GM12878 (cell line): Measurements from ENCODE around the gene SLC1A2. TPM values are rescaled to one million over a fixed set of nuclear protein-coding genes. Genes with fewer than 3 reads are reported as not detected.

Experiments
- ATAC-seq: fragments of 200-7000 bp; cut with Tn5 transposase; 3 replicates; pipeline ENCODE4 v1.9.1; 2020; ENCODE audit warnings: mild to moderate bottlenecking, moderate library complexity
- BruUV-seq: library from RNA; stranded (reverse); fragments of 400-500 nt; replicated peaks from 2 replicates; lab custom pipeline; 2021; lab: Mats Ljungman, UMichigan
- CTCF ChIA-PET: fragments of 300-600 bp; sonication (Branson Sonifier 250); formaldehyde crosslinking; extraction: SDS; loops from one replicate; lab custom pipeline; 2021; ENCODE audit warnings: inconsistent platforms; lab: Yijun Ruan, JAX
- POLR2A ChIA-PET: fragments of 350-600 bp; formaldehyde crosslinking; extraction: SDS; loops from one replicate; lab custom pipeline; 2021; ENCODE audit warnings: inconsistent platforms; lab: Charles Lee
- RAD21 ChIA-PET: fragments of 300-600 bp; sonication (Branson Sonifier 250); formaldehyde crosslinking; loops from one replicate; lab custom pipeline; 2023; ENCODE audit warnings: antibody characterized with exemption; ENCODE audit not compliant: unreplicated experiment; lab: Charles Lee
- SMC1A ChIA-PET: fragments of 300-600 bp; sonication (Branson Sonifier 250); formaldehyde crosslinking; loops from one replicate; lab custom pipeline; 2023; ENCODE audit not compliant: unreplicated experiment, uncharacterized antibody; lab: Charles Lee
- DNase-seq: peaks from one replicate; pipeline ENCODE4 v3.0.0-alpha.2; 2011; ENCODE audit warnings: low read depth, low spot score
- FAIRE-seq: peaks from 3 replicates; lab custom pipeline; 2011; peaks lifted over from hg19 to GRCh38; lab: Jason Lieb, UNC
- H2AFZ ChIP-seq: 2 replicates; pipeline ENCODE4 v1.6.0; 2011; ENCODE audit warnings: low read depth, low read length, control low read depth; ENCODE audit not compliant: control insufficient read depth
- H3K27ac ChIP-seq: 2 replicates; pipeline ENCODE4 v1.5.1; 2011; ENCODE audit warnings: control low read depth; ENCODE audit not compliant: control insufficient read depth, insufficient read depth
- H3K27me3 ChIP-seq, 2 experiments: replicated peaks in 1 of 2; 2 replicates each; pipeline versions ENCODE4 v1.6.0 to v1.6.1; 2011; ENCODE audit warnings: low read length in 1 of 2; ENCODE audit not compliant: control insufficient read depth in 2 of 2, insufficient read depth in 2 of 2
- H3K36me3 ChIP-seq, 2 experiments: 2 replicates each; pipeline ENCODE4 v1.5.1; 2011; ENCODE audit warnings: low read length in 1 of 2; ENCODE audit not compliant: control insufficient read depth in 2 of 2, insufficient read depth in 2 of 2
- H3K4me1 ChIP-seq: 2 replicates; pipeline ENCODE4 v1.6.1; 2011; ENCODE audit warnings: mild to moderate bottlenecking, low read length, moderate library complexity, mixed read lengths; ENCODE audit not compliant: control insufficient read depth, insufficient read depth
- H3K4me2 ChIP-seq: 2 replicates; pipeline ENCODE4 v1.6.0; 2011; ENCODE audit warnings: control low read depth; ENCODE audit not compliant: control insufficient read depth, insufficient read depth
- H3K4me3 ChIP-seq: fragments of 200-600 bp; sonication (generic); 2 replicates; pipeline ENCODE4 v1.5.1; 2016
- H3K79me2 ChIP-seq: 2 replicates; pipeline ENCODE4 v1.6.0; 2011; ENCODE audit warnings: low read length; ENCODE audit not compliant: control insufficient read depth, insufficient read depth
- H3K9ac ChIP-seq: 2 replicates; pipeline ENCODE4 v1.8.0; 2011; ENCODE audit warnings: low read length, control low read depth, mixed read lengths; ENCODE audit not compliant: control insufficient read depth, insufficient read depth
- H3K9me3 ChIP-seq: replicated peaks from 3 replicates; pipeline ENCODE4 v1.5.1; 2011; ENCODE audit warnings: mild to moderate bottlenecking, low read length; ENCODE audit not compliant: control insufficient read depth, insufficient read depth
- H4K20me1 ChIP-seq: 2 replicates; pipeline ENCODE4 v1.6.0; 2011; ENCODE audit not compliant: control insufficient read depth, insufficient read depth
- EED ChIP-seq: sonication (generic); IDR thresholded peaks from 2 replicates; pipeline ENCODE4 v1.6.1; 2016; ENCODE audit warnings: antibody characterized with exemption, low read depth
- EP300 ChIP-seq, 2 experiments: fragments of 150-350 bp in 1 of 2; IDR thresholded peaks; 2 replicates each; pipeline ENCODE4 v1.6.1; 2011 to 2012; ENCODE audit warnings: low read depth in 2 of 2, low read length in 2 of 2, borderline replicate concordance in 1 of 2, improper control_type of control experiment in 1 of 2, inconsistent platforms in 1 of 2; ENCODE audit not compliant: control insufficient read depth in 1 of 2
- JUND ChIP-seq: IDR thresholded peaks from 2 replicates; pipeline ENCODE4 v1.6.1; 2012; ENCODE audit warnings: low read depth, mild to moderate bottlenecking, low read length, improper control_type of control experiment, moderate library complexity
- KLF5 ChIP-seq: fragments of 450-650 bp; IDR thresholded peaks from 2 replicates; pipeline ENCODE4 v1.6.1; 2014; ENCODE audit warnings: mild to moderate bottlenecking; ENCODE audit not compliant: partially characterized antibody
- LARP7 ChIP-seq: fragments of 450-650 bp; IDR thresholded peaks from 2 replicates; pipeline ENCODE4 v1.6.1; 2017; ENCODE audit warnings: mild to moderate bottlenecking
- MEF2A ChIP-seq: IDR thresholded peaks from 2 replicates; pipeline ENCODE4 v1.6.1; 2011; ENCODE audit warnings: low read depth, mild to moderate bottlenecking, low read length, moderate library complexity; ENCODE audit not compliant: insufficient read depth
- MTA2 ChIP-seq: fragments of 450-650 bp; IDR thresholded peaks from 2 replicates; pipeline ENCODE4 v1.6.1; 2016; ENCODE audit warnings: low read depth, mild to moderate bottlenecking, moderate library complexity
- NBN ChIP-seq: fragments of 450-650 bp; IDR thresholded peaks from 2 replicates; pipeline ENCODE4 v1.6.1; 2016
- NFIC ChIP-seq: IDR thresholded peaks from 2 replicates; pipeline ENCODE4 v1.6.1; 2012; ENCODE audit warnings: low read depth, mild to moderate bottlenecking, inconsistent platforms, low read length, moderate library complexity
- POLR2AphosphoS5 ChIP-seq: IDR thresholded peaks from 2 replicates; pipeline ENCODE4 v1.6.1; 2011; ENCODE audit warnings: mild to moderate bottlenecking, low read length, inconsistent platforms
- REST ChIP-seq: IDR thresholded peaks from 2 replicates; pipeline ENCODE4 v1.6.1; 2012; ENCODE audit warnings: mild to moderate bottlenecking, low read depth, low read length
- WRNIP1 ChIP-seq: IDR thresholded peaks from 2 replicates; pipeline ENCODE4 v1.6.1; 2011; ENCODE audit warnings: low read depth, low read length, improper control_type of control experiment, borderline replicate concordance
- ZNF217 ChIP-seq: fragments of 450-650 bp; IDR thresholded peaks from 2 replicates; pipeline ENCODE4 v1.6.1; 2017; ENCODE audit warnings: antibody characterized with exemption, mild to moderate bottlenecking
- WGBS: methylation state at CpG from one replicate; pipeline ENCODE4 v1.1.6; 2016; ENCODE audit warnings: low lambda C conversion rate; ENCODE audit not compliant: insufficient replicate concordance, insufficient coverage; ENCODE audit errors: missing lambda C conversion rate; 5-methylcytosine and 5-hydroxymethylcytosine counted together
- in situ Hi-C: fragments of 300-500 bp; cut with MboI; formaldehyde crosslinking; loops from 9 replicates; pipeline ENCODE4 v1.14.3; 2018; ENCODE audit warnings: mixed read lengths
- intact Hi-C: fragments of 100-400 bp; cut with micrococcal nuclease; formaldehyde crosslinking; loops from one replicate; pipeline ENCODE4 v1.14.2; 2022; ENCODE audit not compliant: unreplicated experiment
- polyA plus RNA-seq, 11 experiments: library from polyadenylated mRNA; depleted of rRNA in 4 of 11; unstranded in 6 of 11; stranded (reverse) in 5 of 11; fragments of >200 nt; fragmentation: Nextera tagmentation in 4 of 11; fragmentation: Illumina TruSeq in 1 of 11; extraction: Ambion mirVana in 4 of 11; extraction: Trizol in 1 of 11; gene quantifications; 1 replicate in 1 of 11; 2 replicates in 10 of 11; pipeline versions ENCODE4 v1.2.1 to v1.2.3, GENCODE V29; 2011 to 2016; ENCODE audit warnings: inconsistent platforms in 2 of 11, missing spikeins in 2 of 11, low read depth in 1 of 11
- total RNA-seq, 4 experiments: library from RNA; depleted of rRNA in 3 of 4; stranded (reverse); fragments of >200 nt in 3 of 4; fragmentation: Illumina TruSeq in 1 of 4; extraction: Trizol in 1 of 4; gene quantifications; 2 replicates each; pipeline versions ENCODE4 v1.2.1 to v1.2.3, GENCODE V29; 2013 to 2021

SLC1A2 gene
- total and polyA plus RNA-seq, 10 of the 15 experiments (the other 5 are each of a cell fraction or from before 2014, with no cell fraction given) = 0.01 to 0.84 (median 0.22) TPM; not detected in 1

- TF ChIP-seq MEF2A = no peak
- Histone ChIP-seq H3K27me3 (no peaks in the 10 kb centered on the region), H3K4me2 (peak overlapping the region; percentile 55), H2AFZ (peak overlapping the region; percentile 79), H3K79me2 (no peaks in the 10 kb centered on the region), H3K9me3 (no peaks in the 10 kb centered on the region), H3K9ac (no peak overlapping the region), H3K36me3 (no peaks in the 10 kb centered on the region), H4K20me1 (no peaks in the 10 kb centered on the region), H3K4me3 (no peak overlapping the region), H3K4me1 (peaks cover 19% of the 10 kb centered on the region), H3K27ac (no peak overlapping the region)
- ATAC-seq (no peak), DNase-seq (no peak), FAIRE-seq (no peak)
- CTCF ChIA-PET = interaction anchor here (0.7 to 5.2 kb wide), 61 partner anchors 10 to 719 kb away, joined by 3 to 98 read pairs (median 5); no protein-coding TSS in a partner anchor
- intact Hi-C loops = loop anchor here (1.0 to 2.0 kb wide), 4 partner anchors 66 to 379 kb away; no protein-coding TSS in a partner anchor
- no TSS peak for BruUV-seq
- SMC1A ChIA-PET = interaction anchor here (0.6 to 4.9 kb wide), 46 partner anchors 9 to 719 kb away, joined by 3 to 50 read pairs (median 5); no protein-coding TSS in a partner anchor
- POLR2A ChIA-PET = interaction anchor here (0.5 to 0.7 kb wide), 2 partner anchors 10 to 27 kb away, joined by 4 read pairs; no protein-coding TSS in a partner anchor
- in situ Hi-C loops = no loop called here
- 49% methylated on average over 5 of the region's 5 CpGs for WGBS
- RAD21 ChIA-PET = interaction anchor here (0.6 to 4.7 kb wide), 37 partner anchors 8 to 414 kb away, joined by 3 to 66 read pairs (median 4); no protein-coding TSS in a partner anchor
These were observed 114.4 kb downstream of the SLC1A2 start for GRCh38 chr11:35304900-35305460.

DNA sequence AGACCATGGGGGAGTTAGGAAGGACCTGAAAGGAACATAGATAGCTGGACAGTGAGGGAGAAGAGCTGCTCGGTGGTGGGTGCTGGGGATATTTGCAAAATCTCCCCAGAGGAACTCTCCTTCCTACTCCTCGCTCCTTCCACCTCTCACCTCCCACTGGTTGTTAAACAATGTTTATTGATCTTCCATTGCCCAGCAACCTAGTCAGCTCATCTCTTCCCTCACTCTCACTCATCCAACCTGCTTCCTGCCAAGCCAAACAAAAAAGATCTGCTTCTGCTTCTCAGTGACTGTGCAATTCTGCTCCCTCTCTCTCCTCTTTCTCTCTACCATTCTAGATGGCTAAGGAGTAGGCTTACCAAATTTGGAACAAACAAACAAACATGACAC is 115.0 kb downstream of the SLC1A2 start:
- no peaks in the 10 kb centered on the region for H3K79me2 ChIP-seq
- POLR2A ChIA-PET = no interaction called here
- WGBS = 41% methylated on average over 2 of the region's 2 CpGs
- ATAC-seq = peak; percentile 51
- H2AFZ ChIP-seq = peak overlapping the region; percentile 38; the same call in 1 of the 2 replicates
- no peak overlapping the region for H3K4me3 ChIP-seq
- in situ Hi-C loops = no loop called here
- no TSS peak for BruUV-seq
- CTCF ChIA-PET = interaction anchor here (0.7 to 5.2 kb wide), 20 partner anchors 9 to 379 kb away, joined by 3 to 98 read pairs (median 6); no protein-coding TSS in a partner anchor
- H3K4me1 ChIP-seq = peaks cover 19% of the 10 kb centered on the region
- no peaks in the 10 kb centered on the region for H3K9me3 ChIP-seq
- no peaks in the 10 kb centered on the region for H3K36me3 ChIP-seq
- SMC1A ChIA-PET = interaction anchor here (0.8 to 4.9 kb wide), 30 partner anchors 10 to 381 kb away, joined by 3 to 50 read pairs (median 6); no protein-coding TSS in a partner anchor
- FAIRE-seq = no peak
- H3K9ac ChIP-seq = no peak overlapping the region
- no peak for DNase-seq
- no peaks in the 10 kb centered on the region for H3K27me3 ChIP-seq
- H3K4me2 ChIP-seq = no peak overlapping the region
- no peaks in the 10 kb centered on the region for H4K20me1 ChIP-seq
- intact Hi-C loops = loop anchor here (2.0 kb wide), 2 partner anchors 66 to 86 kb away; no protein-coding TSS in a partner anchor
- RAD21 ChIA-PET = interaction anchor here (0.8 to 4.7 kb wide), 19 partner anchors 9 to 378 kb away, joined by 3 to 66 read pairs (median 4); partner anchors contain the start of gene CD44
- no peak overlapping the region for H3K27ac ChIP-seq
- TF ChIP-seq MTA2 (no peak), ZNF217 (no peak), NFIC (peak; percentile 15; the same call in 1 of the 2 replicates), WRNIP1 (no peak), JUND (no peak), LARP7 (no peak), POLR2AphosphoS5 (no peak), EED (0 out of 2 replicates have a peak, but pooled peaks have one; percentile 11), EP300 (IDR thresholded peaks at IDR 0.05; ENCODE audit: borderline replicate concordance in 1 of 2, control insufficient read depth in 1 of 2, low read depth in 2 of 2, low read length in 2 of 2) (no peak), NBN (no peak), REST (no peak), KLF5 (no peak)
